Erythroblast (primary cell): ENCODE results near the gene PDCD6IP.
"Not testable (repeated sequence)": the region's sequence is repeated elsewhere in the genome, so short reads cannot be mapped to it uniquely, and the experiment has no call there.

Experiments
- GATA1 ChIP-seq: IDR thresholded peaks from 2 replicates; pipeline ENCODE4 v1.6.1; 2011; ENCODE audit warnings: low read depth, mild to moderate bottlenecking, control low read depth, low read length, moderate library complexity
- POLR2A ChIP-seq: IDR thresholded peaks from 2 replicates; pipeline ENCODE4 v1.6.1; 2011; ENCODE audit warnings: mild to moderate bottlenecking, low read length

GRCh38 chr3:33754391-33754790 lies 44.0 kb upstream of the PDCD6IP start:
- not testable (repeated sequence) for TF ChIP-seq POLR2A, GATA1
